ENCODE measurements around the gene GREM1. TPM values are rescaled to one million over a fixed set of nuclear protein-coding genes. Genes with fewer than 3 reads are reported as not detected.

The GREM1 gene
- total and polyA plus RNA-seq, 2 of the 8 experiments (the other 6 are each of a cell fraction or from before 2014, with no cell fraction given): 0.12 to 1.1 TPM

- no peak for TF ChIP-seq ATF2 (IDR thresholded peaks at IDR 0.05; ENCODE audit: low read length)
- TF ChIP-seq SIRT6 (IDR thresholded peaks at IDR 0.05; ENCODE audit: low read length): no peak
- TF ChIP-seq, protein P1, sequence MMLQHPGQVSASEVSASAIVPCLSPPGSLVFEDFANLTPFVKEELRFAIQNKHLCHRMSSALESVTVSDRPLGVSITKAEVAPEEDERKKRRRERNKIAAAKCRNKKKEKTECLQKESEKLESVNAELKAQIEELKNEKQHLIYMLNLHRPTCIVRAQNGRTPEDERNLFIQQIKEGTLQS (IDR thresholded peaks at IDR 0.05; ENCODE audit: insufficient read depth, low read depth, low read length): no peak
- no peak for TF ChIP-seq SAP30 (IDR thresholded peaks at IDR 0.05; ENCODE audit: insufficient read depth, insufficient replicate concordance, low read length)
- no peak for TF ChIP-seq ASH2L (IDR thresholded peaks at IDR 0.05; ENCODE audit: low read length)
- TF ChIP-seq TCF12 (IDR thresholded peaks at IDR 0.05; ENCODE audit: low read depth, low read length): no peak
- TF ChIP-seq HDAC6 (IDR thresholded peaks at IDR 0.05; ENCODE audit: low read depth, low read length): no peak
- no peak for TF ChIP-seq CBX5 (IDR thresholded peaks at IDR 0.05; ENCODE audit: low read depth, low read length)
These were observed 26.7 kb upstream of the GREM1 start (continued) for GRCh38 chr15:32690941-32691688.

Data from H1 (cell line).